ENCODE data around the gene ABLIM2.

ABLIM2 gene

DNA sequence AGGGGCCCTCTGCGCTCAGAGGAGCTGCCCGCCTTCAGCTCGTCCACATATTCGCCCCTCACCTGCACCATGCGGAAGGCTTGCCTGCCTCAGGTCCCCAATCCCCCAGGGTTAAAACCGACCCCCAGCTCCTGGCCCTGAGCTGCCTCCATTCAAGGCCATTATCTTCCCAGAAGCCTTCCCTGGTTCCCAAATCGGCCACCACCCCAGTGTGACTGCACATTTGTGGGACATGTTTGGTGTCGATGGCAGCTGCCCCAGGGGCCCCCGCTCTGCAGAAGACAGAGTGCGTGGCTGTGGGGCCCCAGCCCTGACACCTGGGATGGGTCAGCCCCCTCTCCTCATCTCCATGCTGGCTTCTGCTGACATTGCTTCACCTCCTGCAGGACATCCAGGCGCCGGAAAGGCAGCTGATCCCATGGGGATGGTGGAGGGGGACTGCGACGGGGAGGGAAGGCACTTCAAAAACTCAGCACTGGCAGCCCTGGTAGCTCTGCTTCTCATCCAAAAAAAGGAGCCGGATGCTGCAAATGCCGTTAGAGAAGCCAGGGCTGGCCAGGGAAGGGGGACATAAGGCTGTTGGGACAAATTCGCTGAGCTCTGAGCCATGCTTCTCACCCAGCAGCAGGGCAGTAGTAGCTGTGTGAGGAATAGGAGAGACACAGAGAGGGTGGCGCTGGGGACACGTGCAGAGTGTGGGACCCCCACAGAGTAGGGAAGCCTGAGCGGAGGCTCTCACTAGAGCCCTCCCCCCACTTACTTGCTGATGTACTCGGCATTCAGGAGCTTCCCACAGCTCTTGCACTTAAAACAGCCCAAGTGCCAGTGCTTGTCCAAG lies 78.5 kb downstream of the ABLIM2 start:
- Histone ChIP-seq H3K36me3 (ENCODE audit: control insufficient read depth, insufficient read depth, low read length) (no peaks in the 10 kb centered on the region), H3K4me1 (ENCODE audit: control insufficient read depth, insufficient read depth, low read length) (peaks cover 13% of the 10 kb centered on the region), H3K27me3 (ENCODE audit: control insufficient read depth, insufficient read depth, low read length) (no peaks in the 10 kb centered on the region), H3K9me3 (ENCODE audit: control insufficient read depth, insufficient read depth, low read depth, low read length) (no peaks in the 10 kb centered on the region), H3K27ac (ENCODE audit: low read depth, low read length) (no peak overlapping the region), H3K4me3 (ENCODE audit: low read depth, low read length) (no peak overlapping the region), H3K9ac (ENCODE audit: low read length) (no peak overlapping the region)

DNA sequence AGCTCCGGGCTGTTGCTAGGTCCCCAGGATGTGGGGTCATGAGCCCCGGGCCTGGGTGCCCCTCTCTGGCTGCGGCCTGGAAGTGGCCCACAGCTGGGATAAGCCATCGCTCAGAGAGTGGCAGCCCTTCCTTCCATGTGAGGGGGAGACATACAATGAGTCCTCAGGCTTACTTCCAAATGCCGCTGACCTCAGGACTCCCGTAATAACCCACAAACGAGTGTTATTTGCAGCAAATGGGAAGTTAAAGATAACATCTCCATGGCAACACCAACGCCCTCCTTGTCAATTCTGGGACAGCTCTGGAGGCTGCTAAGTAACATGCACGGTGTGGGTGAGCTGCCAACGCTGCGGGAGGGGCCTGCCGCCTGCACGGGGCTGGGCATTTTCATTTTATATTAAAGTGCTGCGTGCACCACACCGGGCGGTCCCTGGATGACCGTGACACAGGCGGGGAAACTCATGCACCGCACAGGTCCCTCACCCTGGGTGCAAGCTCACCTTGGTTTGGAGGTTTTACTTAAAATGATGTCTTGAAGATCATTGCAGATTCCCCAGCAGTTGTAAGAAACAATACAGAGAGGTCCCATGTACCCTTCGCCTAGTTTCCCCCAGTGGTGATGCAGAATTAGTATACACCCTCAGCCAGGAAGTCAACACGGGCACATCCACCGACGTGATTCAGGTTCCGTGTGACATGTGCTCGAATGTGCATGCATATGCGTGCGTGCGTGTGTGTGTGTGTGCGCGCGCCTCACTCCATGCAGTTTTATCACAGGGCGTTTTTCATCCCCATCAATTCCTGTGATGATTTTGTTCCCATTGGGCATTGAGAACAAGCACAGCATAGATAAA lies 79.4 kb downstream of the ABLIM2 start:
- H3K9me3 ChIP-seq (ENCODE audit: control insufficient read depth, insufficient read depth, low read depth, low read length), result no peaks in the 10 kb centered on the region
- no peaks in the 10 kb centered on the region for H3K36me3 ChIP-seq (ENCODE audit: control insufficient read depth, insufficient read depth, low read length)
- H3K9ac ChIP-seq (ENCODE audit: low read length), result no peak overlapping the region
- H3K27me3 ChIP-seq (ENCODE audit: control insufficient read depth, insufficient read depth, low read length), result no peaks in the 10 kb centered on the region
- H3K4me1 ChIP-seq (ENCODE audit: control insufficient read depth, insufficient read depth, low read length), result peaks cover 13% of the 10 kb centered on the region
- no peak overlapping the region for H3K4me3 ChIP-seq (ENCODE audit: low read depth, low read length)
- H3K27ac ChIP-seq (ENCODE audit: low read depth, low read length), result no peak overlapping the region

DNA sequence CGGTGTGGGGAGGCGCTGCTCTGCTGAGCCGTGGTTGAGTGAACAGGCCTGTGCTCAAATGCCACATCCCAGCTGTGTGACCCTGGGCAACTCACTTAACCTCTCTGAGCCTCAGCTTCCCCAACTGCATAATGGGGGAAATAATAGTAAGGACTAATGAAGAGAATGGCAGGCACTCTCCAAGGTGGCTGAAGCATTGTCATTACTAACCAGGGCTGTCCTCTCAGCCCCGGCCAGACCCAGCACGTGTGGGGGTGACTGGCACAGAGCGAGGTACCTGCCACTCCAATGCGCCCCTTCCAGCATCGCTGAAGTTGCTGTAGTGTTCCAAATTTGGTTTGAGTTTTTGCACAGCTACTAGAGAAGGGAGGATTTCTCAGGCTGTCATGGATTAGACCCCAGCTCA lies 80.0 kb downstream of the ABLIM2 start:
- no peaks in the 10 kb centered on the region for H3K27me3 ChIP-seq (ENCODE audit: control insufficient read depth, insufficient read depth, low read length)
- H3K9me3 ChIP-seq (ENCODE audit: control insufficient read depth, insufficient read depth, low read depth, low read length), result no peaks in the 10 kb centered on the region
- no peak overlapping the region for H3K4me3 ChIP-seq (ENCODE audit: low read depth, low read length)
- H3K27ac ChIP-seq (ENCODE audit: low read depth, low read length), result no peak overlapping the region
- no peaks in the 10 kb centered on the region for H3K36me3 ChIP-seq (ENCODE audit: control insufficient read depth, insufficient read depth, low read length)
- H3K9ac ChIP-seq (ENCODE audit: low read length), result no peak overlapping the region
- H3K4me1 ChIP-seq (ENCODE audit: control insufficient read depth, insufficient read depth, low read length), result peaks cover 13% of the 10 kb centered on the region

DNA sequence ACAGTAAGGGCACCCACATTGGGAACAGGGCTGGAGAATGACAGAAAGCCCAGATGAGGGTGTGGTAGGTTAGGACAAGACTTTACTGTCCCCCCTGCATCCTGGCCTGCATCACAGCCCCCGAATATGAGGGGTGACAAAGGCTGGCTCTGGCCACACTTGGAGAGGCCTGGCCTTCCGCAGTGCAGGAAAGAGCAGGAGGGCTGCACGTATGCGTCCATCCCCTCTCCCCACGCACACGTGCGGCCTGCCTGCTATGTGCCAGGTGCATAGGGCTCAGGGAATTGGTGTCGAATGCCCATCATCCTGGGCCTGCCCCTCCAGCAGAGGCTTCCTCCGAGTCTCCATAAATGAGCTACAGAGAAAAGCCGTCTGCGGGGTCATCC lies 80.5 kb downstream of the ABLIM2 start:
- no peak overlapping the region for H3K27ac ChIP-seq (ENCODE audit: low read depth, low read length)
- H3K4me1 ChIP-seq (ENCODE audit: control insufficient read depth, insufficient read depth, low read length), result peaks cover 13% of the 10 kb centered on the region
- no peak overlapping the region for H3K4me3 ChIP-seq (ENCODE audit: low read depth, low read length)
- no peaks in the 10 kb centered on the region for H3K9me3 ChIP-seq (ENCODE audit: control insufficient read depth, insufficient read depth, low read depth, low read length)
- H3K9ac ChIP-seq (ENCODE audit: low read length), result no peak overlapping the region
- no peaks in the 10 kb centered on the region for H3K27me3 ChIP-seq (ENCODE audit: control insufficient read depth, insufficient read depth, low read length)
- no peaks in the 10 kb centered on the region for H3K36me3 ChIP-seq (ENCODE audit: control insufficient read depth, insufficient read depth, low read length)

DNA sequence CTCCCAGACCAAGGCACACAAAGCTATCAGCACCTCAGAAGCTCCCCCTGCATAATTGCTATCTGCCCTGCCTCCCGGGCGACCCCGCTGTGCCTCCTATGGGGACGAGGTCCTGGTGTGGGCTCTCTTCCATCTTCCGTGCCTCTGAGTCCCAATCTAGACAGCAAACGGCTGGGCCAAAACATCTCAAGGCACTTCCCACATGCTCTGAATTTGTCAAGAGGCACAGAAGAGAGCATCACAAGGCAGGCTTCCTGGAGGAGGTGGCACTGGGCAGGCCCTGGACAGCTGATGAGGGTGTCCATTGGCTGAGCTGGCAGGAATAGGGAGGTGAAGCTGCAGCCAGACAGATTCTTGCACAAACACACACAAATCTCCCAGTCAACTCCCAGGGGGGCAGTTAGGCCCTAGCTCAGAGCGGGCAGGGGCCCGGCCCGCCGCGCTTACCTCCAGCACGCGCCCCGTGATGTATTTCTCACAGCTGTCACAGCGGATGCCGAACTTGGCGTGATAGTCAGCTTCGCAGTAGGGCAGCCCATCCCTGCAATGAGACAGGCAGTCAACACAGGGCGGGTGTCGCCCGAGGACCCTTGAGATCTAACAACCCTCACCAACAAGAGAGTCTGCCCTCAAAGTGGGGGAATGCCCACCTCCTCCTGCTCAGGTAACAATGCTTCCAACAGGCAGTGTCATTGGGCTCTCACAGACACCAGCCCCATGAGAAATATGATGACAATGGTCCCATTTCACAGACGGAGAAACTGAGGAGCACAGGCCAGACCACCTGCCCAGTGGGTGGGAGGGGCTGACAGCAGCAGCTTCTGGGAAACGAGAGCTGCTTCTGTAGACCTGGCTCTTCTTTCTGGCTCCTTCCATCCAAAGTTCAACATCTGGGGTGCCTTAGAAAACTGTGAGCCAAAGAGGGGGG lies 81.2 kb downstream of the ABLIM2 start:
- H3K27me3 ChIP-seq (ENCODE audit: control insufficient read depth, insufficient read depth, low read length), result no peaks in the 10 kb centered on the region
- H3K9ac ChIP-seq (ENCODE audit: low read length), result no peak overlapping the region
- H3K27ac ChIP-seq (ENCODE audit: low read depth, low read length), result no peak overlapping the region
- H3K36me3 ChIP-seq (ENCODE audit: control insufficient read depth, insufficient read depth, low read length), result no peaks in the 10 kb centered on the region
- H3K9me3 ChIP-seq (ENCODE audit: control insufficient read depth, insufficient read depth, low read depth, low read length), result no peaks in the 10 kb centered on the region
- no peak overlapping the region for H3K4me3 ChIP-seq (ENCODE audit: low read depth, low read length)
- peaks cover 13% of the 10 kb centered on the region for H3K4me1 ChIP-seq (ENCODE audit: control insufficient read depth, insufficient read depth, low read length)

DNA sequence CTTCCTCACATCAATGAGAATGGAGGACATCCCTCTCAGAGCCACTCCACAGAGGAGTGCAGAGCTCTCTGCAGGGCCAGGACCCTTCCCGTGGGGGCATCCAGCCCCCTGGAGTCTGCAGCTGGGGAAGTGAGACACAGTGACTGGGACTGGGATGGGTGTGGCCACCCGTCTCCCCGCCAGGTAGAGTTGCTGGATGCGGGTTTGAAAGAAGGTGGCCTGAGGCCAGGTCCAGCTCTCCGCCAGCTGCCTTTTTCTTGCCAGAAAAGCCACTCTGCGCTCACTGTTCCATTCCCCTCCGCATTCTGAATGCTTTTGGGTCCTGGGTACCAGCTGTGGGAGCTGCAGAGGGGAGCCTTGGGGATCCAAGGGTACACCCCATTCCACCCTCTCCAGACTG lies 82.6 kb downstream of the ABLIM2 start:
- no peak overlapping the region for H3K4me3 ChIP-seq (ENCODE audit: low read depth, low read length)
- peaks cover 13% of the 10 kb centered on the region for H3K4me1 ChIP-seq (ENCODE audit: control insufficient read depth, insufficient read depth, low read length)
- no peaks in the 10 kb centered on the region for H3K27me3 ChIP-seq (ENCODE audit: control insufficient read depth, insufficient read depth, low read length)
- no peaks in the 10 kb centered on the region for H3K9me3 ChIP-seq (ENCODE audit: control insufficient read depth, insufficient read depth, low read depth, low read length)
- H3K36me3 ChIP-seq (ENCODE audit: control insufficient read depth, insufficient read depth, low read length), result no peaks in the 10 kb centered on the region
- H3K9ac ChIP-seq (ENCODE audit: low read length), result no peak overlapping the region
- no peak overlapping the region for H3K27ac ChIP-seq (ENCODE audit: low read depth, low read length)

DNA sequence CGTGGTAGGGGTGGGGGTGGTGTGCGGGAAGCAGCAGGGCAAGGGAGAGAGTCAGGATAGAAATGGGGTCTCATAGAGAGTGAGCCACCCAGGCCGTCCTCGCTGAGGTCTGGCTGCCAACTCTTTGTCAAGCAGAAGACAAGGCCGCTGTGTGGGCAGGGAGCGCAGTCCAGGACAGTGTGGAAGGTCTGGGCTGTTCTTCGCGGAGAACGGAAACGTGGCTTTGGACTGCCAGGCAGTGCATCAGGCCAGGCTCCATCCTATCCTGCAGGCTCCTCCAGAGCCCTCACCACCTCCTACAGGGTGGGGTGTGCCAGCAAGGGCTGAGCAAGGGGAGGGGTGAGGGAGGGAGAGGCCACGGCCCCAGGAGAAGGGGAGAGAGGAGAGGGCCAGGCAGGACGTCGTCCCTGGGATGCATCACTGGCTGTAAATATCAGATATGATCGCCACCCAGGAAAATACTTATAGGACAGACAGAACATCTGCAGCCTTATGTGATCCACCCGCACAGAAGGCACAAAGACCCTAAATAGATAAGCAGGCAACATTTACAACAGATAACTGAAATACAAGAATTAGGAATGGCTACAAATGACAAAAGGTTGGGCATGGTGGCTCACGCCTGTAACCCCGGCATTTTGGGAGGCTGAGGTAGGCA lies 85.3 kb downstream of the ABLIM2 start:
- Histone ChIP-seq H3K27ac (ENCODE audit: low read depth, low read length) (no peak overlapping the region), H3K4me1 (ENCODE audit: control insufficient read depth, insufficient read depth, low read length) (0 out of 2 replicates have a peak, but pooled peaks cover 6% of the 10 kb centered on the region), H3K36me3 (ENCODE audit: control insufficient read depth, insufficient read depth, low read length) (no peaks in the 10 kb centered on the region), H3K27me3 (ENCODE audit: control insufficient read depth, insufficient read depth, low read length) (no peaks in the 10 kb centered on the region), H3K9ac (ENCODE audit: low read length) (no peak overlapping the region), H3K4me3 (ENCODE audit: low read depth, low read length) (no peak overlapping the region), H3K9me3 (ENCODE audit: control insufficient read depth, insufficient read depth, low read depth, low read length) (no peaks in the 10 kb centered on the region)

DNA sequence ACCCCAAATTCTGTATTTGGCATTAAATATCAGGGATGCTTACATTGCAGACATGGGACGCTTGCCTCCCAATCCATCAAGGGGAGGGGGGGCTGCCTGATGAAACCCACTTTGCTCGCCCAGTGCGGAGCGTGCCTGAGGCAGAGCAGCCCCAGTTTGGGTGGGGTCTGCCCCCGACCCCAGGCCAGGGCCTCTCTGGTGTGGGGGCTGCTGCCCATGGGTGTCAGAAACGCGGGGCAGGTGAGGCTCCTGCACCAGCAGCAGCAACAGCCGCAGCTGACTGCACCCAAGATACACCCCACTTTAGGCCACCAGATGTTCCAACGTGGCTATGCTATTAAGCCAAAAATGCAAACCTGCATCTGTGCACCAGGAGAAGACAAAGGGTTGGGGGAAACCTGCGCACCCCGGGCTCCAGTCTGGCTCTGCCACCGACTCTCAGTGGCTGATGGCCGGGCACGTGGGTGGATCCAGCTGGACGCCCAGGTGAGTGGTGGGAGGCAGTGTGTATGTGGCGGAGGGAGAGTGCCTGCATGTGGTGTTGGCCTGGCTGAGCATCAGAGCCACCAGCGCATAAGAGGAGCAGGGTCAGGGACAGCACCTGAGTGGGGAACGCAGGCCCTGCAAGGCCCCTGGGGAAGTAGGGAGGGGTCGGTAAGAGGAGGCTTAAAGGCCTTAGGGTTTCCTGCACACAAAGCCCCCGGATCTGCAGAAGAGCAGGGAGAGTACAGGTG lies 86.2 kb downstream of the ABLIM2 start:
- Histone ChIP-seq H3K4me3 (ENCODE audit: low read depth, low read length) (no peak overlapping the region), H3K36me3 (ENCODE audit: control insufficient read depth, insufficient read depth, low read length) (no peaks in the 10 kb centered on the region), H3K9me3 (ENCODE audit: control insufficient read depth, insufficient read depth, low read depth, low read length) (no peaks in the 10 kb centered on the region), H3K4me1 (ENCODE audit: control insufficient read depth, insufficient read depth, low read length) (0 out of 2 replicates have a peak, but pooled peaks cover 6% of the 10 kb centered on the region), H3K27ac (ENCODE audit: low read depth, low read length) (no peak overlapping the region), H3K27me3 (ENCODE audit: control insufficient read depth, insufficient read depth, low read length) (no peaks in the 10 kb centered on the region), H3K9ac (ENCODE audit: low read length) (no peak overlapping the region)

DNA sequence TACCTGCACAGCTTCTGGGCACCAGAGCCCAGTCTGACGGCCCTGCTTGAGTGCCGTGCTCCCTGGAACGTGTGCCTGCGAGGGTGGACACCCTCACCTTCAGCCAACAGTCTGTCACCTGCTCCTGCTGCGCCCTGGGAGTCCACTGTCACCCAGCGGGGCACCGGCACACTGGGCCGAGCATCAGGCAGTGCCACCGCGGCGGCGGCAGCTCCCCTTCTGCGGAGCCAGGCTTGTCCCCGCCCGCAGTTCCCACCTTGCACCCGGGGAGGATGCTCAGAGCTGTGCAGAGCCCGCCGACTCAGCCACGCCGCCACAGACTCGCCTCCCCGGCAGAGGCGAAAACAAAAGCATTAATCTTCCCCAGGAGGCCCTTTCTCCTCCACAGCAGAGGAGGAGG lies 86.8 kb downstream of the ABLIM2 start:
- Histone ChIP-seq H3K9me3 (ENCODE audit: control insufficient read depth, insufficient read depth, low read depth, low read length) (no peaks in the 10 kb centered on the region), H3K9ac (ENCODE audit: low read length) (no peak overlapping the region), H3K27me3 (ENCODE audit: control insufficient read depth, insufficient read depth, low read length) (no peaks in the 10 kb centered on the region), H3K27ac (ENCODE audit: low read depth, low read length) (no peak overlapping the region), H3K36me3 (ENCODE audit: control insufficient read depth, insufficient read depth, low read length) (no peaks in the 10 kb centered on the region), H3K4me1 (ENCODE audit: control insufficient read depth, insufficient read depth, low read length) (0 out of 2 replicates have a peak, but pooled peaks cover 6% of the 10 kb centered on the region), H3K4me3 (ENCODE audit: low read depth, low read length) (no peak overlapping the region)

All from HUES6 (cell line).